B cell (primary cell): ENCODE results near the gene KRT71.

Experiments used
- CTCF ChIP-seq: fragments of 200-600 bp; IDR thresholded peaks from one replicate; pipeline ENCODE4 v1.8.0; 2022; ENCODE audit warnings: antibody characterized with exemption, mild to moderate bottlenecking
- EZH2 ChIP-seq: IDR thresholded peaks from 2 replicates; pipeline ENCODE4 v1.6.1; 2012; ENCODE audit warnings: borderline replicate concordance, low read depth, mild to moderate bottlenecking, moderate library complexity, low read length; ENCODE audit not compliant: insufficient read depth, poor library complexity, severe bottlenecking

- TF ChIP-seq CTCF (no peak), EZH2 (no peak)
Observed at GRCh38 chr12:52541709-52542108, 11.2 kb downstream of the KRT71 start.
